ENCODE results near the gene TMEM61. TPM values are rescaled to one million over a fixed set of nuclear protein-coding genes. Genes with fewer than 3 reads are reported as not detected.

The TMEM61 gene
- total RNA-seq, 4 donors from 2014 or later: 6.6 to 13.9 (median 9.3) TPM

DNA sequence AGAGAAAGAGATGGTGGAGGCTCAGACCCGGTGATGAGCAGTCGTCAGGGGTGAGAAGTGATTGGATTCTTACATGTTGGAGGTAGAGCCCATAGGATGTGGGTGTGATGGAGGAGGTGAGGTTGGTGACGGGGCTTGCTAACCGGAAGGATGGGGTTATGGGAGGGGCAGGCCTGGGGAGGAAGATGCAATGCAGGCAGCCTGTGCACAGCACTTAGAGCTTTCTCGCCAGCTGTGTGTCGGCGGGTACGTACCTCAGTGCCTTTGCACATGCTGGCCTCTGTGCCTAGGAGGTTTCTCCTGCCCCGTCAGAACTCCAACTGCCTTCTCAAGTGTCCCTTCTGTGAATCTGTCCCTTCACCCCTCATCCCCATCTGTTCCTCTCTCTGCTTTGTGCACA is 15.4 kb downstream of the TMEM61 start:
- no peak for TF ChIP-seq POLR2A (IDR thresholded peaks at IDR 0.05)
- TF ChIP-seq, protein P1, sequence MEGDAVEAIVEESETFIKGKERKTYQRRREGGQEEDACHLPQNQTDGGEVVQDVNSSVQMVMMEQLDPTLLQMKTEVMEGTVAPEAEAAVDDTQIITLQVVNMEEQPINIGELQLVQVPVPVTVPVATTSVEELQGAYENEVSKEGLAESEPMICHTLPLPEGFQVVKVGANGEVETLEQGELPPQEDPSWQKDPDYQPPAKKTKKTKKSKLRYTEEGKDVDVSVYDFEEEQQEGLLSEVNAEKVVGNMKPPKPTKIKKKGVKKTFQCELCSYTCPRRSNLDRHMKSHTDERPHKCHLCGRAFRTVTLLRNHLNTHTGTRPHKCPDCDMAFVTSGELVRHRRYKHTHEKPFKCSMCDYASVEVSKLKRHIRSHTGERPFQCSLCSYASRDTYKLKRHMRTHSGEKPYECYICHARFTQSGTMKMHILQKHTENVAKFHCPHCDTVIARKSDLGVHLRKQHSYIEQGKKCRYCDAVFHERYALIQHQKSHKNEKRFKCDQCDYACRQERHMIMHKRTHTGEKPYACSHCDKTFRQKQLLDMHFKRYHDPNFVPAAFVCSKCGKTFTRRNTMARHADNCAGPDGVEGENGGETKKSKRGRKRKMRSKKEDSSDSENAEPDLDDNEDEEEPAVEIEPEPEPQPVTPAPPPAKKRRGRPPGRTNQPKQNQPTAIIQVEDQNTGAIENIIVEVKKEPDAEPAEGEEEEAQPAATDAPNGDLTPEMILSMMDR (IDR thresholded peaks at IDR 0.05): no peak
- no peak for DNase-seq
- Histone ChIP-seq H3K27ac (no peak overlapping the region), H3K36me3 (no peaks in the 10 kb centered on the region), H3K4me1 (peaks cover 0 to 10% (median 1%) of the 10 kb centered on the region in 4 donors), H3K9me3 (no peaks in the 10 kb centered on the region), H3K4me3 (no peak overlapping the region), H3K27me3 (peaks cover 0 to 9% of the 10 kb centered on the region in 2 donors)

GRCh38 chr1:54996359-54996868 is 16.0 kb downstream of the TMEM61 start:
- H3K27me3 ChIP-seq: peaks cover 0 to 9% of the 10 kb centered on the region in 2 donors
- TF ChIP-seq POLR2A (IDR thresholded peaks at IDR 0.05): no peak
- TF ChIP-seq, protein P1 (IDR thresholded peaks at IDR 0.05): peak in 5 of 6 experiments; percentile 42 to 88 (median 78)
- H3K4me3 ChIP-seq: peak overlapping the region in 1 of 4 donors; percentile 26
- H3K9me3 ChIP-seq: no peaks in the 10 kb centered on the region
- no peak overlapping the region for H3K27ac ChIP-seq
- peaks cover 0 to 10% (median 1%) of the 10 kb centered on the region in 4 donors for H3K4me1 ChIP-seq
- no peaks in the 10 kb centered on the region for H3K36me3 ChIP-seq
- DNase-seq: peak; percentile 31 to 88 (median 88)

DNA sequence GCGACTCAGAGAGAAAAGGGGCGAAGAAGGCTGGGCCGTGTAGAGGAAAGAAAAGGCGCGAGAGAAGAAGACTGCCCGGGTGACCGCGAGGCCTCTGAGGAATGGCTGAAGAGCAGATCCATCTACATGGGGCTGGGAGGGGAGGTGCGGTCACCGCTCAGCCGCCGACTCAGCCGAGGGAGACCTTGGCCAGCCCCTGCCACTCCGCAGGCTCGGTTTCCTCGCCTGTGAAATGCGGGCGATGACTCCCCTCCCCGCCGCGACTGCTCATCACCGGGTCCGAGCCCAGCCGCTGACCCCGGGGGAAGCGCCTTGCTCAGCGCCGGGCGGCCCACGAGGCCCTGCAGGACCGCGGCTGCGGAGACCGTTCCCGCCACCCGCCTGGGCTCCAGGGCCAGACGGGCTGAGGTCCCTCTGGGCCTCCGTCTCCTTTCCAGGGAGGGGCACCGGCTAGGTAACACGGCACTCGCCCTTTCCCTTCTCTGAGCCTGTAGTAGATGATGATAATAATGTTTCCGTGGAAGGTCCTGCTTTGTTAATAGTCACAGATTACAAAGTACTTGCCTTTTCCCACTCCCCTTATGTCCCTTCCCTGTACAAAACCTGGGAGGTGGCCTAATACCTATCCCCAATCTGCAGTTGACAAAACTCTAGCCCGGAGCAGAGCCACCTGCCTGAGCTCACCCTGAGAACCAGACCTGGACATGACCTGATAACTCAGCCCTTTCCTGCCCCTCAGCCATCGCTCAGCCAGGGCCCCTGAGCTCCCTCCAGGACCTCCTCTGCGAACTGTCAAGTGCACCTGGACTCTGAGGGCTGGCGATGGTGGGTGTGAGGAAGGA is 16.7 kb downstream of the TMEM61 start:
- peak in 1 of 3 donors; percentile 51 for DNase-seq

DNA sequence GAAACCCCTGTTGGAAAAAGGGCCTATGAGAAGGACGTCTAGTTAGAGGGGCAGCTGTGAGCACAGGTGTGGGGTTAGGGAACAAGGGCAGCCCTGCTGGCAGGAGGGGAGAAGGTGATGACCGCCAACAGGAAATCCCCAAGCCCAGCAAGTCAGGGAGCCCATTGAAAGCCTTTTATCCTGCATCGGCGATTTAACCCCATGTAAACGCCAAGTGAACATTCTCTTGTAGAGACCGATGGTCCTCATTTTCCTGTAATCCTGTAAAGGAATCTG is 17.2 kb downstream of the TMEM61 start:
- H3K27ac ChIP-seq: no peak overlapping the region
- TF ChIP-seq, protein P1 (IDR thresholded peaks at IDR 0.05): no peak
- no peak for TF ChIP-seq POLR2A (IDR thresholded peaks at IDR 0.05)
- H3K4me3 ChIP-seq: no peak overlapping the region
- H3K9me3 ChIP-seq: no peaks in the 10 kb centered on the region
- H3K4me1 ChIP-seq: peaks cover 0 to 10% (median 1%) of the 10 kb centered on the region in 4 donors
- H3K36me3 ChIP-seq: no peaks in the 10 kb centered on the region
- DNase-seq: no peak
- H3K27me3 ChIP-seq: peaks cover 0 to 9% of the 10 kb centered on the region in 2 donors

More for the DNA sequence above, 16.7 kb downstream of the TMEM61 start:
- peaks cover 0 to 10% (median 1%) of the 10 kb centered on the region in 4 donors for H3K4me1 ChIP-seq
- H3K4me3 ChIP-seq: peak overlapping the region in 1 of 4 donors; percentile 22
- TF ChIP-seq, protein P1 (IDR thresholded peaks at IDR 0.05): no peak
- no peak for TF ChIP-seq POLR2A (IDR thresholded peaks at IDR 0.05)
- peaks cover 0 to 9% of the 10 kb centered on the region in 2 donors for H3K27me3 ChIP-seq
- H3K9me3 ChIP-seq: no peaks in the 10 kb centered on the region
- H3K27ac ChIP-seq: no peak overlapping the region
- no peaks in the 10 kb centered on the region for H3K36me3 ChIP-seq

GRCh38 chr1:54998100-54998499 is 17.7 kb downstream of the TMEM61 start:
- H3K9me3 ChIP-seq: no peaks in the 10 kb centered on the region
- no peak overlapping the region for H3K4me3 ChIP-seq
- no peak for TF ChIP-seq POLR2A (IDR thresholded peaks at IDR 0.05)
- TF ChIP-seq, protein P1 (IDR thresholded peaks at IDR 0.05): no peak
- peak in 1 of 3 donors; percentile 20 for DNase-seq
- peaks cover 0 to 9% of the 10 kb centered on the region in 2 donors for H3K27me3 ChIP-seq
- H3K27ac ChIP-seq: no peak overlapping the region
- no peaks in the 10 kb centered on the region for H3K36me3 ChIP-seq
- peaks cover 0 to 10% (median 1%) of the 10 kb centered on the region in 4 donors for H3K4me1 ChIP-seq
